NB4 (cell line): ENCODE data around the gene RASGEF1C.

Experiments used
- CTCF ChIP-seq: IDR thresholded peaks from one replicate; pipeline ENCODE4 v1.5.1; 2012; ENCODE audit warnings: low read depth, low read length
- MAX ChIP-seq: IDR thresholded peaks from 2 replicates; pipeline ENCODE4 v1.6.1; 2011; ENCODE audit warnings: low read depth, low read length
- MYC ChIP-seq: IDR thresholded peaks from 2 replicates; pipeline ENCODE4 v1.6.1; 2011; ENCODE audit warnings: low read depth, low read length
- POLR2A ChIP-seq: IDR thresholded peaks from 2 replicates; pipeline ENCODE4 v1.6.1; 2011; ENCODE audit warnings: mild to moderate bottlenecking; ENCODE audit not compliant: insufficient read length; ENCODE audit errors: extremely low read depth

GRCh38 chr5:180205916-180206315, 3.1 kb downstream of the RASGEF1C start:
- TF ChIP-seq CTCF (no peak), POLR2A (no peak), MAX (no peak), MYC (no peak)
